Fibroblast of pulmonary artery (primary cell): ENCODE measurements around the gene AMDHD1.

ENCODE experiments used
- DNase-seq: peaks from one replicate; pipeline ENCODE4 v3.0.0-alpha.2; 2010; ENCODE audit warnings: low read depth
- H3K4me3 ChIP-seq: replicated peaks from 2 replicates; pipeline ENCODE4 v1.5.1; 2011; ENCODE audit warnings: low read depth, mild to moderate bottlenecking, control low read depth, low read length, moderate library complexity
- CTCF ChIP-seq: IDR thresholded peaks from 2 replicates; pipeline ENCODE4 v1.5.1; 2011; ENCODE audit warnings: mild to moderate bottlenecking, control low read depth, low read length, inconsistent platforms; ENCODE audit errors: missing control alignments

Gene AMDHD1

GRCh38 chr12:95972832-95973456 lies 29.8 kb downstream of the AMDHD1 start:
- no peak for TF ChIP-seq CTCF
- no peak for DNase-seq
- no peak overlapping the region for H3K4me3 ChIP-seq

- TF ChIP-seq CTCF, result no peak
- no peak overlapping the region for H3K4me3 ChIP-seq
- no peak for DNase-seq
These were observed 31.2 kb downstream of the AMDHD1 start for GRCh38 chr12:95974358-95974757.

GRCh38 chr12:95975491-95975890 lies 32.4 kb downstream of the AMDHD1 start:
- TF ChIP-seq CTCF, result no peak
- no peak for DNase-seq
- H3K4me3 ChIP-seq, result no peak overlapping the region

- TF ChIP-seq CTCF, result no peak
- H3K4me3 ChIP-seq, result no peak overlapping the region
- DNase-seq, result peak; percentile 31
These were observed 33.3 kb downstream of the AMDHD1 start for GRCh38 chr12:95976416-95976832.

GRCh38 chr12:95977764-95978305 lies 34.7 kb downstream of the AMDHD1 start:
- no peak for DNase-seq
- H3K4me3 ChIP-seq, result no peak overlapping the region
- no peak for TF ChIP-seq CTCF

- H3K4me3 ChIP-seq, result no peak overlapping the region
- TF ChIP-seq CTCF, result no peak
- no peak for DNase-seq
These were observed 35.2 kb downstream of the AMDHD1 start for GRCh38 chr12:95978351-95978750.

- TF ChIP-seq CTCF, result no peak
- DNase-seq, result no peak
- no peak overlapping the region for H3K4me3 ChIP-seq
These were observed 35.6 kb downstream of the AMDHD1 start for GRCh38 chr12:95978774-95979173.
